Suprapubic skin (tissue), 4 donors: ENCODE data around the gene BICRAL. TPM values are rescaled to one million over a fixed set of nuclear protein-coding genes. Genes with fewer than 3 reads are reported as not detected.
A peak's percentile ranks its signal among the peaks of the same experiment; 100 is the strongest.
"Not testable (repeated sequence)": the region's sequence is repeated elsewhere in the genome, so short reads cannot be mapped to it uniquely, and the experiment has no call there.

Experiments used
- DNase-seq, 2 donors: peaks; one replicate each; pipeline ENCODE4 v3.0.0-alpha.2; 2019; ENCODE audit warnings: low spot score in 2 of 2
- H3K27ac ChIP-seq: fragments of 200-600 bp; sonication (generic); one replicate; pipeline ENCODE4 v1.5.1; 2019
- H3K27me3 ChIP-seq: fragments of 200-600 bp; sonication (generic); one replicate; pipeline ENCODE4 v1.5.1; 2019
- H3K36me3 ChIP-seq: fragments of 200-600 bp; sonication (generic); one replicate; pipeline ENCODE4 v1.5.1; 2019
- H3K4me1 ChIP-seq: fragments of 200-600 bp; sonication (generic); one replicate; pipeline ENCODE4 v1.5.1; 2019
- H3K4me3 ChIP-seq: fragments of 200-600 bp; sonication (generic); one replicate; pipeline ENCODE4 v1.5.1; 2019; ENCODE audit warnings: mild to moderate bottlenecking
- H3K9me3 ChIP-seq: fragments of 200-600 bp; sonication (generic); one replicate; pipeline ENCODE4 v1.5.1; 2019
- CTCF ChIP-seq, 2 donors: fragments of 200-600 bp in 1 of 2; fragments of 450-650 bp in 1 of 2; sonication (generic) in 1 of 2; IDR thresholded peaks; one replicate each; pipeline ENCODE4 v1.5.1; 2016 to 2019; ENCODE audit warnings: antibody characterized with exemption in 2 of 2, mild to moderate bottlenecking in 1 of 2, moderate library complexity in 1 of 2
- EP300 ChIP-seq: sonication (generic); formaldehyde crosslinking; IDR thresholded peaks from one replicate; pipeline ENCODE4 v1.6.1; 2017; ENCODE audit warnings: antibody characterized with exemption
- POLR2A ChIP-seq, 2 donors: fragments of 450-650 bp; IDR thresholded peaks; one replicate each; pipeline ENCODE4 v1.6.1; 2017; ENCODE audit warnings: antibody characterized with exemption in 2 of 2, mild to moderate bottlenecking in 2 of 2, moderate library complexity in 2 of 2
- POLR2AphosphoS5 ChIP-seq, 3 donors: sonication (generic); formaldehyde crosslinking; IDR thresholded peaks; one replicate each; pipeline ENCODE4 v1.6.1; 2017; ENCODE audit warnings: antibody characterized with exemption in 3 of 3
- WGBS: methylation state at CpG from one replicate; pipeline ENCODE4 v1.1.5; 2018; 5-methylcytosine and 5-hydroxymethylcytosine counted together
- total RNA-seq, 4 donors: library from RNA; depleted of rRNA; stranded (reverse); fragments of >200 nt; gene quantifications; one replicate each; pipeline ENCODE4 v1.1.0, GENCODE V29; 2016

The BICRAL gene
- total RNA-seq, 4 donors from 2014 or later, result 20.7 to 28.2 (median 25.4) TPM

DNA sequence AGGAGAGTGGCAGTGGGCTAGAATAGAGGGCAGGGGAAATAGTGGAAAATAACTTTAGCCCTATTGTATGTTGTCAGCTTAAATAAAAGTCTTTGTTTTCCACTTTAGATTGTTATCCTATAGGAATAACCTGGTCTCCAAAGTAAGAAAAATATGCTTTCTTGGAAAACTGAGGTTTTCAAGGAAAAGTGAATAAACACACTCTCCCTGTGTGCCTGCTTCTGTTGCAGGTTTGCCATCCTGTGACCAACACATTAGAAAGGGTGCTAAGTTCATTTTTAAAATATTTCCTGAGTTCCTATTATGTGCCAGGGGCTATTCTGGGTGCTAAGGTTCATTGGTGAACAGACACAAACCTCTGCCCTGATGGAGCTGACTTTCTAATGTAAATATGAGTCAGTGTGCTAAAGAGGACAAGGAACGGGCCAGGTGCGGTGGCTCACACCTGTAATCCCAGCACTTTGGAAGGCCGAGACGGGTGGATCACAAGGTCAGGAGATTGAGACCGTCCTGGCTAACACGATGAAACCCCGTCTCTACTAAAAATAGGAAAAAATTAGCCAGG is 23.5 kb downstream of the BICRAL start:
- peak in 1 of 2 donors; percentile 52 for DNase-seq
- H3K4me3 ChIP-seq, result no peak overlapping the region
- no peak overlapping the region for H3K27ac ChIP-seq
- H3K9me3 ChIP-seq, result no peaks in the 10 kb centered on the region
- H3K36me3 ChIP-seq, result no peaks in the 10 kb centered on the region
- peaks cover 15% of the 10 kb centered on the region for H3K4me1 ChIP-seq
- 93% methylated on average over 7 of the region's 7 CpGs for WGBS
- TF ChIP-seq POLR2A (IDR thresholded peaks at IDR 0.05) (no peak), EP300 (no peak), POLR2AphosphoS5 (IDR thresholded peaks at IDR 0.05) (no peak), CTCF (IDR thresholded peaks at IDR 0.05) (no peak)
- H3K27me3 ChIP-seq, result no peaks in the 10 kb centered on the region

DNA sequence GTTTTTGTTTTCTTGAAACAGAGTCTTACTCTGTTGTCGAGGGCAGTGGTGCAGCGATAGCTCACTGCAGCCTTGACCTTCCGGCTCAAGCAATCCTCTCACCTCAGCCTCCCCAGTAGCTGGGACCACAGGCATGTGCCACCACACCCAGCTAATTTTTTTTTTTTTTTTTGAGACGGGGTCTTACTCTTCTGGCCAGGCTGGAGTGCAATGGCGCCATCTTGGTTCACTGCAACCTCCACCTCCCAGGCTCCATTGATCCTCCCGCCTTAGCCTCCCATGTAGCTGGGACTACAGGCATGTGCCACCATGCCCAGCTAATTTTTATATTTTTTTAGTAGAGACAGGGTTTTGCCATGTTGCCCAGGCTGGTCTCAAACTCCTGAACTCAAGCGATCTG is 24.5 kb downstream of the BICRAL start:
- not testable (repeated sequence) for H3K27ac ChIP-seq, H3K36me3 ChIP-seq, H3K4me1 ChIP-seq, H3K9me3 ChIP-seq, H3K4me3 ChIP-seq, H3K27me3 ChIP-seq
- WGBS, result 94% methylated on average over 7 of the region's 7 CpGs
- DNase-seq, result peak in 1 of 2 donors; percentile 13

DNA sequence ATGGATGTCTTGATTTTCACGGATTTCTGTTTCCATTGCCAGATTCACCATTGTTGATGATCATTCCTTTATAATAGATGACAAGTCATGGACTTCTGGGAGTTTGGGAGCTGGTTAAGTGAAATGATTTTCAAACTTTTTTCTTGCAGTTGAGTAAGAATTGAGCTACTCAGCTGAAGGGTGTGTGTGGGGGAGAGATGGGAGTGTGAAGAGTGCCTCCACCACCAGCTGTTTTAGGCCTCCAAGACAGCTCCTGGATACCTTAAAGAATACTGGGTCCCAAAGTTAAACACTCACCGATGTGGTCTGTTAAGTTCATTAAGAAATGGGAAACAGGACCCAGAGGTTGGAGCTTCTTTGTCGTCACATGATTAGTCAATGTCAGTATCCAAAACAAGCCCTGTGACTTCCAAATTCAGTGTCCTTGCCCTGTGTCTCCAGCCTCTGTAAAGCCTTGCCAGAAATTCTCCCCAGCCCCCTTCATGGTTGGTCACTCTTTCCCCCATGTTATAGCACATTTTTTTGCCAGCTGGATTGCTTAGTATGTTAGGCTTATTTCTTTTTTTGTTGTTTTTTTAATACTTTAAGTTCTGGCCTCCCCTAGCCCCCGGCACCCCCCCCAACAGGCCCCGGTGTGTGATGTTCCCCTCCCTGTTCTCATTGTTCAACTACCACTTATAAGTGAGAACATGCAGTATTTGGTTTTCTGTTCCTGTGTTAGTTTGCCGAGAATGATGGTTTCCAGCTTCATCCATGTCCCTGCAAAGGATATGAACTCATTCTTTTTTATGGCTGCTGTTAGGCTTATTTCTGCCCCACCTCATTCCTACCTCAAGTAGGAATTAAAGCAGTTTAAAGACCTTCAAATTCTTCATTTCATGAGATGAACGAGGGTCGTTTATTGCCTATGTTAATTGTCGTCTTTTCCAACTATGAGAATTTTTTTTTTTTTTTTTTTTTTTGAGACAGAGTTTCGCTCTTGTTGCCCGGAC is 26.9 kb downstream of the BICRAL start:
- Histone ChIP-seq H3K27me3 (no peaks in the 10 kb centered on the region), H3K4me3 (no peak overlapping the region), H3K27ac (peak overlapping the region; percentile 4), H3K36me3 (no peaks in the 10 kb centered on the region), H3K4me1 (peaks cover 4% of the 10 kb centered on the region), H3K9me3 (no peaks in the 10 kb centered on the region)
- WGBS, result 67% methylated on average over 11 of the region's 11 CpGs
- DNase-seq, result no peak
- TF ChIP-seq POLR2AphosphoS5 (IDR thresholded peaks at IDR 0.05) (no peak), CTCF (IDR thresholded peaks at IDR 0.05) (no peak), EP300 (no peak), POLR2A (IDR thresholded peaks at IDR 0.05) (no peak)

GRCh38 chr6:42813074-42813645 is 31.3 kb downstream of the BICRAL start:
- TF ChIP-seq POLR2A (IDR thresholded peaks at IDR 0.05) (no peak), CTCF (IDR thresholded peaks at IDR 0.05) (no peak), EP300 (no peak), POLR2AphosphoS5 (IDR thresholded peaks at IDR 0.05) (no peak)
- H3K27ac ChIP-seq, result no peak overlapping the region
- H3K4me1 ChIP-seq, result peaks cover 2% of the 10 kb centered on the region
- no peak for DNase-seq
- no peaks in the 10 kb centered on the region for H3K36me3 ChIP-seq
- no peaks in the 10 kb centered on the region for H3K9me3 ChIP-seq
- H3K4me3 ChIP-seq, result no peak overlapping the region
- WGBS, result 71% methylated on average over 2 of the region's 2 CpGs
- H3K27me3 ChIP-seq, result no peaks in the 10 kb centered on the region

- H3K4me3 ChIP-seq, result no peak overlapping the region
- no peaks in the 10 kb centered on the region for H3K4me1 ChIP-seq
- no peaks in the 10 kb centered on the region for H3K27me3 ChIP-seq
- no peaks in the 10 kb centered on the region for H3K9me3 ChIP-seq
- no peaks in the 10 kb centered on the region for H3K36me3 ChIP-seq
- H3K27ac ChIP-seq, result no peak overlapping the region
- TF ChIP-seq POLR2AphosphoS5 (IDR thresholded peaks at IDR 0.05) (no peak), CTCF (IDR thresholded peaks at IDR 0.05) (no peak), EP300 (no peak), POLR2A (IDR thresholded peaks at IDR 0.05) (no peak)
- 64% methylated on average over 5 of the region's 5 CpGs for WGBS
- DNase-seq, result no peak
These were observed 32.1 kb downstream of the BICRAL start for GRCh38 chr6:42813906-42814444.

DNA sequence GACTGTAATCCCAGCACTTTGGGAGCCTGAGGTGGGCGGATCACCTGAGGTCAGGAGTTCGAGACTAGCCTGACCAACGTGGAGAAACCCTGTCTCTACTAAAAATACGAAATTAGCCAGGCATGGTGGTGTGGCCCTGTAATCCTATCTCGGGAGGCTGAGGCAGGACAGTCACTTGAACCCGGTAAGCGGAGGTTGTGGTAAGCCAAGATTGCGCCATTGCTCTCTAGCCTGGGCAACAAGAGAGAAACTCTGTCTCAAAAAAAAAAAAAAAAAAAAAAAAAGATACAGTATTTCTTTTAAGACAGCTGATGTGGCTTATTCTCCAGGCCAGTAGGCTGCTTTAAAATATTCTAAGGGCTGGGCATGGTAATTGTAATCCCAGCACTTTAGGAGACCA is 33.9 kb downstream of the BICRAL start:
- peaks cover 12% of the 10 kb centered on the region for H3K4me1 ChIP-seq
- not testable (repeated sequence) for H3K27me3 ChIP-seq, DNase-seq, H3K9me3 ChIP-seq, H3K4me3 ChIP-seq, H3K27ac ChIP-seq, H3K36me3 ChIP-seq
- 86% methylated on average over 8 of the region's 8 CpGs for WGBS
